SHP77 (cell line): Measurements from ENCODE around the gene XIRP1.

Experiments
- DNase-seq, 2 experiments: peaks; one replicate each; lab custom pipeline; 2025; lab: John Stamatoyannopoulos, UW

The XIRP1 gene

DNA sequence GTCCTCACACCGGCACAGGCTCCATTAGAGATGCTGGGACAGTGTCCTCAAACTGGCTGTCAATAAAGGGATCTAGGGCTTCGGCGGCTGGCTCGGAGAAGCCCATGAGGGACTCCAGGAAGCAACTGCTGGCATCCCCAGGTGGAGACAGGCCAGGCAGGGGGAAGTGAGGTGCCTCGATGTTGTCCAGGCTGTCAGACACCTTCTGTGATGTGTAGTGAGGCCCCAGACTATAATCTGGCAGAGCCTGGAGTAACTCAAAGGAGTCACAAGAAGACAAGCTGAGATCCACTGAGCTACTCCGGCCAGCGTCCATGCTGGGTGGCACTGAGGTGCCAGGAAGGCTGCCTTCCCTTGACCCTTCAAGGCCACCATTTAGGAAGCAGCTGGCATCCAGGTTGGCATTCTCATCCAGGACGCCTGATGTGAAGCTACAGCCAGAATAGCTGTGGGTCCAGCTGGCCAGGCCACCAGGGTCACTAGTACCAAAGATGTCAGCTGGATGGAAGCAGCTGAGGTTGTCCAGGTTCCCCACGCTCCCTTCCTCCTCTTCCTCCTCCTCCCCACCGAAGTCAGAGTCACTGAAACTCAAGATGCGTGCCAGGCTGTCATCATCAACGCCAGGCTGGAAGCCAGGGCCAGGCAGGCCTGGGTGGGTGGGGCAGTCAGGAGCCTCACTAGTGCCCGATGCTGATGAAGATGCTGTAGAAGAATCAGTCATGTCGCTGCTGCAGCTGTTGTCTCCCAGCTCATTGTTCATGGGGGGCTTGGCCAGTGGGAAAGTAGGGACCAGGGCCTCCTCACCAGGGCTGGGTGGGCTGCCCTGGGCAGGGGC lies 49.1 kb downstream of the XIRP1 start:
- DNase-seq = no peak

DNA sequence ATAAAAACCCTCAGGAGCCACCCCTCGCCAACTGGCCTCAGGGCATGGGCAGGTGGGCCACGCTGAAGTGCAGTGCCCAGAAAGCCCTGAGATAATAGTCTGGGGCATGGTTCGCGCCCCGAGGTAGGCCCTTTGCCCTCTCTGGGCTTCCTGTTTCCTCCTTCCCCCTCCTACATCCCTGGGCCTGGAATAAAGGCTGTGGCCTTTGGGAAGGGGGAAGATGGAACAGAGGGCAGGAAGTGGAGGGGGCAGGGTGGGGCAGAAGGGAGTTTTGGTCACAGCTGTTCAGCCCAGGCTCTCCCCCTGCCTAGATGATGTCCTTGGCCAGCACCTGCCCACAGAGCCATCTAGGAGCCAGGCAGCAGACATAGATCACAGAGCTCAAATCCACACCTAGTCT lies 50.3 kb downstream of the XIRP1 start:
- peak; percentile 50 to 71 for DNase-seq

GRCh38 chr3:39141171-39141995 lies 51.0 kb downstream of the XIRP1 start:
- DNase-seq = no peak

DNA sequence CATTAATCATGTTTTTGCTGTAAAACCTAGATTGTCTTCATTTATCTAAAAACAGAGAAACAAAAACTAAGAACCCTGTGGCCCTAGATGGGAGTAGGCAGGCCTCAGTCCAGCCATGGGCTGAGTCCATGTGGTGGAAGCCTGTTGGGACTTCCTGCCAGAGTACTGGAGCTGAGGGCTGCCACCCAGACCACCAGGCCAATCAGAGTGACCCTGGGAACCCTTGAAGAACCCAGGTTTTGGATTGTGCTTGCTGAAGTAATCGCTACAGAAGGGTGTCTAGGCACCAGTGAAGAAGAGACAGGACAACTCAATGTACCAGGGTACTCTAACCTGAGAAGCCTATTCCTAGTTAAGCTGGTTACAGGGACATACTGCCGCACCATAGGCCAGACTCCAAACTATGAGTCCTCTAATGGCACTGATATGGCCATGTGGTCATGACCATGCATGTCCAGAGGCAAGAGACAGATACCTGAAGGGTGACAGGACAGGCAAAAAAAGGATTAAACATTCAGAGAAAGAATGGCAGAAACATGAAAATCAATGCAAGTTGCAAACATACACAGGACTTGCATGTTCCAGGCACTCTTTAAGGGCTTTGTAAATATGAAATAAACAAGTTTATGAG lies 51.9 kb downstream of the XIRP1 start:
- DNase-seq = no peak

- DNase-seq = no peak
Observed at GRCh38 chr3:39139442-39139841, 53.0 kb downstream of the XIRP1 start.

GRCh38 chr3:39138804-39139415 lies 53.5 kb downstream of the XIRP1 start:
- DNase-seq = no peak

GRCh38 chr3:39137991-39138803 lies 54.2 kb downstream of the XIRP1 start:
- no peak for DNase-seq

DNA sequence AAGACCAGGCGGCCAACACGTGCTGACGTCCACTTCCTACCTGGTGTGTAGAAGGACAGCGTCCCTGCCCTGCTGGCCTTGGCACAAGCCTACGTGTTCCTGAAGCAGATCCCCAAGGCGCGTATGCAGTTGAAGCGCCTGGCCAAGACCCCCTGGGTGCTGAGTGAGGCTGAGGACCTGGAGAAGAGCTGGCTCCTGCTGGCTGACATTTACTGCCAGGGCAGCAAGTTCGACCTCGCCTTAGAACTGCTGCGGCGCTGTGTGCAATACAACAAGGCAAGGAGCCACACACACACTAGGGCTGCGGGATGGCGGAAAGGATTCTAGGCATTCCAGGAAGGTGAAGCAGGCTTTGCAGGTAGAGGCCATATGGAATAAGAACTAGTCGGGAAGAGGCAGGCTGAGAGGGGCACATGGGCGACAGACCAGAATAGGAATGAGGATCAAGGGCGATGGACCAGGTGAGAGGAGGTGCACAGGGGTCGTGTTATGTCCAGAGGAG lies 54.9 kb downstream of the XIRP1 start:
- DNase-seq = no peak

DNA sequence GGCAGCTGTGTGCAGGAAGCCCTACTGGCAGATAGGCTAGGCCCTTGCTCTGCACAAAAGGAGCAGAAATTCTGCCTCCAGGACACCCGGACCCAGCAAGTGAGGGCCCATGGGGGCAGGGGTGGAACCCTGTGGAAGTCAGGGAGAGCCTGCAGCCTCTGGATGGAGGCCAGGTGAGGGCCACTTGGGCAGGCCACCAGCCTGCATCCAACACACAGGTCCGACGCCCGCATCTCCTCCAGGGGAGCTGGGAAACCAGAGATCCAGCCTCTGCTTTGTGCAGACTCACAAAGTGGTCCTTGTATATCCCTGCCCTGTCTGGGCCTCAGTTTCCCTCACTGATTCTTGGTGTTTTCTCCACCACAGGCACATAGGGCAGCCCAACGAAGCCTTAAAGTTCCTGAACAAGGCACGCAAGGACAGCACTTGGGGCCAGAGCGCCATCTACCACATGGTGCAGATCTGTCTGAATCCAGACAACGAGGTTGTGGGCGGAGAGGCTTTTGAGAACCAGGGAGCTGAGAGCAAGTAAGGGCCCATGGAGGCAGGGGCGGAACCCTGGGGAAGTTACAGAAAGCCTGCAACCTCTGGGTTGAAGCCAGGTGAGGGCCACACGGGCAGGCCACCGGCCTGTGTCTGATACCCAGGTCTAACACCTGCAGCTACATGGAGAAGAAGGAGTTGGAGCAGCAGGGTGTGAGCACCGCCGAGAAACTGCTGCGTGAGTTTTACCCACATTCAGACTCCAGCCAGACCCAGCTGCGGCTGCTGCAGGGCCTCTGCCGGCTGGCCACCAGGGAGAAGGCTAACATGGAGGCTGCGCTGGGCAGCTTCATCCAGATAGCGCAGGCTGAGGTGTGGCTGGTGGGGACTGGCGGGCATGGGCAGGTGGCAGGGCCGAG lies 55.6 kb downstream of the XIRP1 start:
- no peak for DNase-seq

DNA sequence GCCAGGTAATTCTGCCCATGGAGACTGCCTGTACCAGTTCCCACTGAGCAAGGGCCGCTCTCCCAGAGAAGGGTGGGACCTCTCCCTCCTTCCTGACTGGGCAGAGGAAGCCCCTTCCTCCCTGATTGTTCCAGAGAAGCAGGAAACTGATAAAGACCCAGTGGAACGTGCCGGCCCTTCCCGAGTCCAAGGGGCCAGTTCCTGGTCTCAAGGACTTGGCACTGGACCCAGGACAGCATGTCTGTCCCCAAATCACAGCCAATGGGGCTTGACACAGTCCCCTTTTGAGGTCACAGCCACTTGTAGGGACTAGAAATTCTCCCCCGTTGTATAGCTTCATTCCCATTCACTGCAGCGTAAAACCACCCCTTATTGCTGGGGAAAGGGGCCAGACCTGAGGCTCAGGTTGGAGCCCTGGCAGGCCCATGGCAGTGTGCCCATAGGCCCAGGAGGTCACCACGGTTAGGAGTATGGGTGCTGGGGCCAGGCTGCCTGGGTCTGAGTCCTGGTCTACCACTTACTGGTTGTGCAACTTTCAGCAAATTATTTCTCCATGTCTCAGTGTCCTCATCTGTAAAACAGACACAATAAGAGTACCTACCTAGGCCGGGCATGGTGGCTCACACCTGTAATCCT lies 57.1 kb downstream of the XIRP1 start:
- no peak for DNase-seq

GRCh38 chr3:39134305-39134704 lies 58.1 kb downstream of the XIRP1 start:
- no peak for DNase-seq

GRCh38 chr3:39133822-39134221 lies 58.6 kb downstream of the XIRP1 start:
- DNase-seq = no peak
